ENCODE results near the gene NDFIP1.
"Not testable (repeated sequence)": the region's sequence is repeated elsewhere in the genome, so short reads cannot be mapped to it uniquely, and the experiment has no call there.

NDFIP1 gene

GRCh38 chr5:142188691-142189090 is 80.1 kb downstream of the NDFIP1 start:
- H3K27ac Mint-ChIP-seq; H3K9me3 Mint-ChIP-seq; H3K4me3 Mint-ChIP-seq; ATAC-seq; H3K4me1 Mint-ChIP-seq; H3K36me3 Mint-ChIP-seq (ENCODE audit: low read depth); H3K27me3 Mint-ChIP-seq; DNase-seq: not testable (repeated sequence)

GRCh38 chr5:142189813-142190212 is 81.2 kb downstream of the NDFIP1 start:
- Mint-ChIP-seq H3K27ac (no peak overlapping the region), H3K36me3 (ENCODE audit: low read depth) (no peaks in the 10 kb centered on the region), H3K9me3 (no peaks in the 10 kb centered on the region), H3K4me1 (peaks cover 2% of the 10 kb centered on the region), H3K4me3 (no peak overlapping the region), H3K27me3 (peaks cover 3% of the 10 kb centered on the region)
- no peak for DNase-seq
- no peak for ATAC-seq

- Mint-ChIP-seq H3K4me1 (no peaks in the 10 kb centered on the region), H3K36me3 (ENCODE audit: low read depth) (no peaks in the 10 kb centered on the region), H3K9me3 (no peaks in the 10 kb centered on the region), H3K4me3 (no peak overlapping the region), H3K27me3 (no peaks in the 10 kb centered on the region), H3K27ac (no peak overlapping the region)
- ATAC-seq (no peak), DNase-seq (no peak)
These were observed 83.2 kb downstream of the NDFIP1 start for GRCh38 chr5:142191776-142192175.

DNA sequence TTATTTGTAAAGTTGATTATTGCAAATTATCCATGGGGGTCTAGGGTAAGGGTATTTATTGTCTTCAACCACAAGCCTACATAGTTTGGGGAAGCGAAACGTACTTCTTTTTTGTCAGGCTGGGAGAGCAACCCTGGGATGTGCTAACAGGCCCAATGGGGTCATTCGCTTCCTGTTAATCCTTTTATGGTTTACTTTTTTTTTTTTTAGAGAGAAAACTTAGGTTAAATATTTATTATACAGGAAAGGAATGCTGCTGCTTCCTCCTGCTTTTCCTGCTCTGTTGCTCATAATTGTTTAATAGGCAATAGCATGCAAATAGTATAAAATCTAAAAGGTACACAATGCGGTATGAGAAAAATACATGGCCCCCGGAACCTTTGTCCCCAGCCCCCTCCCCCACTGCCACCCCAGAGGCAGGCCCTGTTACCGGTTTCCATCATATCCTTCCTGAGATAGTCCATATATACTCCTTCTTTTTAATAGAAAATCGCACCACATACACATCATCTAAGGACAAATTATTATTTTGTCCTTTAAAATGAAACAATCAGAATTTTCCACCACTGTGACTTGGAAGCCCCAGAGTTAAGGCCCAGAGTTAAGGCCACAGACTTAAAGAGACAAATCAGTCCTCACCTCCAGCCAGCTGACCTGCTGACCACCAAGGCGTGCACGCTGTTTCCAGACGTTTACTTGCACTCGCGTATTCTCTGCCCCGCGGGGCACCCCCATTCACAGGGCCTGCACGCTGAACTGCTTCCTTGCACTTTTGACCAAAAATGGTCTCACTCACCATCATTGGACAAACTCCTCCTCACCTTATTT is 83.9 kb downstream of the NDFIP1 start:
- H3K27ac Mint-ChIP-seq = no peak overlapping the region
- H3K4me3 Mint-ChIP-seq = no peak overlapping the region
- no peaks in the 10 kb centered on the region for H3K36me3 Mint-ChIP-seq (ENCODE audit: low read depth)
- no peak for ATAC-seq
- no peaks in the 10 kb centered on the region for H3K27me3 Mint-ChIP-seq
- no peaks in the 10 kb centered on the region for H3K9me3 Mint-ChIP-seq
- no peak for DNase-seq
- H3K4me1 Mint-ChIP-seq = no peaks in the 10 kb centered on the region

DNA sequence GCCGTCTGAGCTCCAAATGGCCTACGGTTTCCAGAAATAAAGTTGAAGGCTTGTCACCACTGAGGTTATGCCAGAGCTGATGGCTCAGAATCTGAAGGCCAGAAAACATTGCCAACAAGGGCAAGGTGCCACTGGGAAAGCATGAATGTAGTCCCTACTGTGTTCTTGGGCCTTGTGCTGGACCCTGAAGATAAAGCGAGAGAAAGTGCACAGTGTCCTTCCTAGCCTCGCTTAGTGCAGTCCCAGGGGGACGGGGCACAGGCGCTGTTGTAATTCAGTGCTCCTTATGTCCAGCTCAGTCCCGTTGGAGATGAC is 84.5 kb downstream of the NDFIP1 start:
- no peaks in the 10 kb centered on the region for H3K4me1 Mint-ChIP-seq
- no peaks in the 10 kb centered on the region for H3K9me3 Mint-ChIP-seq
- DNase-seq = no peak
- ATAC-seq = no peak
- H3K27me3 Mint-ChIP-seq = no peaks in the 10 kb centered on the region
- no peaks in the 10 kb centered on the region for H3K36me3 Mint-ChIP-seq (ENCODE audit: low read depth)
- H3K4me3 Mint-ChIP-seq = no peak overlapping the region
- no peak overlapping the region for H3K27ac Mint-ChIP-seq

- H3K36me3 Mint-ChIP-seq (ENCODE audit: low read depth) = no peaks in the 10 kb centered on the region
- no peak overlapping the region for H3K4me3 Mint-ChIP-seq
- no peak overlapping the region for H3K27ac Mint-ChIP-seq
- DNase-seq (no peak), ATAC-seq (no peak)
- no peaks in the 10 kb centered on the region for H3K4me1 Mint-ChIP-seq
- peaks cover 4% of the 10 kb centered on the region for H3K27me3 Mint-ChIP-seq
- H3K9me3 Mint-ChIP-seq = no peaks in the 10 kb centered on the region
These were observed 88.5 kb downstream of the NDFIP1 start for GRCh38 chr5:142197098-142197497.

DNA sequence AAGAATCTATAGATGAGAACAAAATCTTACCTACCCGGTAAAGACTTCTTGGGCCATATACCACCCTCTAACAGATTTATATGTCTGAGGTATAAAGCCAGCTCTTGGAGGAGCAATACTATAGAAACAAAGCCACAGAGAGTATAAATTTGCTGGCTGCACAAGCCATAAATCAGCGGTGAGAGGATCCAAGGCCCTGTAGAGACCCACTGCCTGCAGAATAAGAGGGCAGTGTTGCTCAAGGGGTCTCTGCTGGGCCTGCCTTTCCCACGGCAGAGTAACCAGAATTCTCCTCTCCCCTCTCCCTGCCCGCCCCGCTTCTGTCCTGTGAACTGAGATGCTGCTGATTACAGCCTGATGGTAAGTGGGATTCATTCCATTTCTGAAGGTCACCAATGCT is 89.2 kb downstream of the NDFIP1 start:
- Mint-ChIP-seq H3K27me3 (peaks cover 6% of the 10 kb centered on the region), H3K4me1 (no peaks in the 10 kb centered on the region), H3K4me3 (no peak overlapping the region), H3K36me3 (ENCODE audit: low read depth) (no peaks in the 10 kb centered on the region), H3K9me3 (no peaks in the 10 kb centered on the region), H3K27ac (no peak overlapping the region)
- ATAC-seq (no peak), DNase-seq (no peak)

- ATAC-seq (no peak), DNase-seq (no peak)
- Mint-ChIP-seq H3K9me3 (no peaks in the 10 kb centered on the region), H3K27me3 (peaks cover 7% of the 10 kb centered on the region), H3K4me1 (no peaks in the 10 kb centered on the region), H3K4me3 (no peak overlapping the region), H3K27ac (no peak overlapping the region), H3K36me3 (ENCODE audit: low read depth) (no peaks in the 10 kb centered on the region)
These were observed 90.8 kb downstream of the NDFIP1 start for GRCh38 chr5:142199388-142199787.

GRCh38 chr5:142200387-142200786 is 91.8 kb downstream of the NDFIP1 start:
- Mint-ChIP-seq H3K4me1 (no peaks in the 10 kb centered on the region), H3K36me3 (ENCODE audit: low read depth) (no peaks in the 10 kb centered on the region), H3K27me3 (peaks cover 7% of the 10 kb centered on the region), H3K4me3 (no peak overlapping the region), H3K27ac (no peak overlapping the region), H3K9me3 (no peaks in the 10 kb centered on the region)
- DNase-seq (no peak), ATAC-seq (no peak)

DNA sequence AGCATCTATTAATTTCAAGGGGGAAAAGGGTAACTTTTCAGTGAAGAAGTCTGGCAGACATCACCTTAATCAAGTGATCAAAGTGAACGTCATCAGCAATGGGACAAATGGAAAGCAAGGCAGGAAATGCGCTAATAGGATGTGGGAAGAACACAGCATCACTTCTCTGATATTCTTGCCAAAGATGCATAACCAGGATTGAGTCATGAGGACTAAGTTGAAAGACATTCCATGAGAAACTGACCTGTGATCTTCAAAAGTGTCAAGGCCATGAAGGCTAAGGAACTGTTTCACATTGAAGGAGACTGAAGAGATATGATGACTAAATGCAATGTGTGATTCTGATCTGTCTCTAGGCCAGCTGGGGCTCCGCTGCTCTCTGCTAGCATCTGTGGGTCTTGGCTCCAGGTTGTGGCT is 92.9 kb downstream of the NDFIP1 start:
- DNase-seq (no peak), ATAC-seq (no peak)
- Mint-ChIP-seq H3K9me3 (no peaks in the 10 kb centered on the region), H3K4me1 (no peaks in the 10 kb centered on the region), H3K27me3 (peaks cover 7% of the 10 kb centered on the region), H3K36me3 (ENCODE audit: low read depth) (no peaks in the 10 kb centered on the region), H3K27ac (no peak overlapping the region), H3K4me3 (no peak overlapping the region)

GRCh38 chr5:142202282-142202681 is 93.7 kb downstream of the NDFIP1 start:
- Mint-ChIP-seq H3K27ac (no peak overlapping the region), H3K36me3 (ENCODE audit: low read depth) (no peaks in the 10 kb centered on the region), H3K4me3 (no peak overlapping the region), H3K9me3 (no peaks in the 10 kb centered on the region), H3K27me3 (peaks cover 7% of the 10 kb centered on the region), H3K4me1 (no peaks in the 10 kb centered on the region)
- ATAC-seq (no peak), DNase-seq (no peak)
